ENCODE measurements around the gene TEX264. TPM values are rescaled to one million over a fixed set of nuclear protein-coding genes. Genes with fewer than 3 reads are reported as not detected.

The TEX264 gene
- total RNA-seq, 1 experiment from 2014 or later = 21.4 TPM

- intact Hi-C loops (cut with micrococcal nuclease; ENCODE audit: unreplicated experiment) = no loop called here
- Histone ChIP-seq H3K4me3 (ENCODE audit: low read depth, low read length, poor library complexity, severe bottlenecking) (no peak overlapping the region), H3K4me1 (ENCODE audit: insufficient read depth, low read length, poor library complexity, severe bottlenecking) (no peaks in the 10 kb centered on the region), H3K27me3 (replicated peaks; ENCODE audit: insufficient read depth, low read depth, low read length, poor library complexity) (no peaks in the 10 kb centered on the region), H3K9me3 (ENCODE audit: low read depth, low read length, poor library complexity, severe bottlenecking) (no peaks in the 10 kb centered on the region), H3K27ac (ENCODE audit: low read depth, low read length, poor library complexity, severe bottlenecking) (no peak overlapping the region), H3K36me3 (ENCODE audit: insufficient read depth, low read length, poor library complexity, severe bottlenecking) (no peaks in the 10 kb centered on the region)
- BruUV-seq (replicated peaks) = no TSS peak
- DNase-seq (ENCODE audit: low spot score) = no peak
- ChIA-PET CTCF (no interaction called here), POLR2A (ENCODE audit: low non-redundant PET) (no interaction called here)
- TF ChIP-seq EZH2 (IDR thresholded peaks at IDR 0.05; ENCODE audit: borderline replicate concordance, low read depth, low read length, poor library complexity, severe bottlenecking) = no peak
- TF ChIP-seq CTCF (conservative IDR thresholded peaks at IDR 0.05; ENCODE audit: low read depth, low read length) = no peak
These were observed 37.3 kb downstream of the TEX264 start for GRCh38 chr3:51708216-51708845.

GRCh38 chr3:51709004-51709420 lies 38.0 kb downstream of the TEX264 start:
- Histone ChIP-seq H3K9me3 (ENCODE audit: low read depth, low read length, poor library complexity, severe bottlenecking) (no peaks in the 10 kb centered on the region), H3K27me3 (replicated peaks; ENCODE audit: insufficient read depth, low read depth, low read length, poor library complexity) (no peaks in the 10 kb centered on the region), H3K4me3 (ENCODE audit: low read depth, low read length, poor library complexity, severe bottlenecking) (no peak overlapping the region), H3K4me1 (ENCODE audit: insufficient read depth, low read length, poor library complexity, severe bottlenecking) (no peaks in the 10 kb centered on the region), H3K27ac (ENCODE audit: low read depth, low read length, poor library complexity, severe bottlenecking) (no peak overlapping the region), H3K36me3 (ENCODE audit: insufficient read depth, low read length, poor library complexity, severe bottlenecking) (no peaks in the 10 kb centered on the region)
- TF ChIP-seq CTCF (conservative IDR thresholded peaks at IDR 0.05; ENCODE audit: low read depth, low read length) = no peak
- TF ChIP-seq EZH2 (IDR thresholded peaks at IDR 0.05; ENCODE audit: borderline replicate concordance, low read depth, low read length, poor library complexity, severe bottlenecking) = no peak
- ChIA-PET CTCF (no interaction called here), POLR2A (ENCODE audit: low non-redundant PET) (no interaction called here)
- no TSS peak for BruUV-seq (replicated peaks)
- no peak for DNase-seq (ENCODE audit: low spot score)
- intact Hi-C loops (cut with micrococcal nuclease; ENCODE audit: unreplicated experiment) = no loop called here

GRCh38 chr3:51709675-51710074 lies 38.6 kb downstream of the TEX264 start:
- Histone ChIP-seq H3K36me3 (ENCODE audit: insufficient read depth, low read length, poor library complexity, severe bottlenecking) (no peaks in the 10 kb centered on the region), H3K27ac (ENCODE audit: low read depth, low read length, poor library complexity, severe bottlenecking) (no peak overlapping the region), H3K27me3 (replicated peaks; ENCODE audit: insufficient read depth, low read depth, low read length, poor library complexity) (no peaks in the 10 kb centered on the region), H3K9me3 (ENCODE audit: low read depth, low read length, poor library complexity, severe bottlenecking) (no peaks in the 10 kb centered on the region), H3K4me1 (ENCODE audit: insufficient read depth, low read length, poor library complexity, severe bottlenecking) (no peaks in the 10 kb centered on the region), H3K4me3 (ENCODE audit: low read depth, low read length, poor library complexity, severe bottlenecking) (no peak overlapping the region)
- DNase-seq (ENCODE audit: low spot score) = no peak
- no TSS peak for BruUV-seq (replicated peaks)
- POLR2A ChIA-PET (ENCODE audit: low non-redundant PET) = no interaction called here
- intact Hi-C loops (cut with micrococcal nuclease; ENCODE audit: unreplicated experiment) = no loop called here
- CTCF ChIA-PET = interaction anchor here (0.6 kb wide), 1 partner anchor 198 kb away, joined by 6 read pairs; no protein-coding TSS in a partner anchor
- no peak for TF ChIP-seq EZH2 (IDR thresholded peaks at IDR 0.05; ENCODE audit: borderline replicate concordance, low read depth, low read length, poor library complexity, severe bottlenecking)
- TF ChIP-seq CTCF (conservative IDR thresholded peaks at IDR 0.05; ENCODE audit: low read depth, low read length) = no peak

Measured in A673 (cell line).